OCI-LY1 (cell line): ENCODE data around the gene REXO4.

Experiments used
- EZH2 ChIP-seq: fragments of 200-600 bp; sonication (generic), shearing (Covaris generic); IDR thresholded peaks from 2 replicates; pipeline ENCODE4 v1.8.0; 2017; ENCODE audit warnings: borderline replicate concordance, mixed run types, mild to moderate bottlenecking, antibody characterized with exemption, low read length, moderate library complexity, mixed read lengths
- TF ChIP-seq, protein P1 (sequence below): fragments of 200-600 bp; sonication (generic), shearing (Covaris generic); IDR thresholded peaks from 2 replicates; pipeline ENCODE4 v1.5.1; 2017; ENCODE audit warnings: mild to moderate bottlenecking, antibody characterized with exemption, low read length, moderate library complexity, mixed read lengths

DNA sequence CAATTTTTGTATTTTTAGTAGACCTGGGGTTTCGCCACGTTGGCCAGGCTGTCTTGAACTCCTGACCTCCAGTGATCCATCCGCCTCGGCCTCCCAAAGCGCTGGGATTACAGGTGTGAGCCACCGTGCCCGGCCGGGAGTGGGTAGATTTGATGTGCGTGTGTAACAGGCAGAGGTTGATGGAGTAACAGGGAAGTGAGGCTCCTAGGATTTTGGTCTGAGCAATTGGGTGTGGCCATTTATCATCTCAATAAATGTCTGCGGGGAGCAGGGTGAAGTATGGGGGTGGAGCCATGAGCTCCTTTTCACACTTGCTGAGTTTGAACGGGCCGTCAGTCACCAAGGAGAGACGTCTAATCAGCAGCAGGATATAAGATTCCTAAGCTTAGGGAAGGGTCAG, 1.2 kb upstream of the REXO4 start:
- TF ChIP-seq, protein P1, sequence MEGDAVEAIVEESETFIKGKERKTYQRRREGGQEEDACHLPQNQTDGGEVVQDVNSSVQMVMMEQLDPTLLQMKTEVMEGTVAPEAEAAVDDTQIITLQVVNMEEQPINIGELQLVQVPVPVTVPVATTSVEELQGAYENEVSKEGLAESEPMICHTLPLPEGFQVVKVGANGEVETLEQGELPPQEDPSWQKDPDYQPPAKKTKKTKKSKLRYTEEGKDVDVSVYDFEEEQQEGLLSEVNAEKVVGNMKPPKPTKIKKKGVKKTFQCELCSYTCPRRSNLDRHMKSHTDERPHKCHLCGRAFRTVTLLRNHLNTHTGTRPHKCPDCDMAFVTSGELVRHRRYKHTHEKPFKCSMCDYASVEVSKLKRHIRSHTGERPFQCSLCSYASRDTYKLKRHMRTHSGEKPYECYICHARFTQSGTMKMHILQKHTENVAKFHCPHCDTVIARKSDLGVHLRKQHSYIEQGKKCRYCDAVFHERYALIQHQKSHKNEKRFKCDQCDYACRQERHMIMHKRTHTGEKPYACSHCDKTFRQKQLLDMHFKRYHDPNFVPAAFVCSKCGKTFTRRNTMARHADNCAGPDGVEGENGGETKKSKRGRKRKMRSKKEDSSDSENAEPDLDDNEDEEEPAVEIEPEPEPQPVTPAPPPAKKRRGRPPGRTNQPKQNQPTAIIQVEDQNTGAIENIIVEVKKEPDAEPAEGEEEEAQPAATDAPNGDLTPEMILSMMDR, result no peak
- no peak for TF ChIP-seq EZH2
